Breast epithelium (tissue), 4 donors: ENCODE measurements around the gene CBX8. TPM values are rescaled to one million over a fixed set of nuclear protein-coding genes. Genes with fewer than 3 reads are reported as not detected.

ENCODE experiments used
- DNase-seq, 2 donors: peaks; one replicate each; pipeline ENCODE4 v3.0.0-alpha.2; 2019; ENCODE audit warnings: low spot score in 2 of 2
- H3K27ac ChIP-seq, 2 donors: fragments of 200-600 bp; sonication (generic) in 1 of 2; one replicate each; pipeline ENCODE4 v1.5.1; 2016 to 2019; ENCODE audit warnings: mild to moderate bottlenecking in 1 of 2
- H3K27me3 ChIP-seq, 2 donors: fragments of 200-600 bp; sonication (generic) in 1 of 2; one replicate each; pipeline versions ENCODE4 v1.5.1 to v1.6.0; 2017 to 2019; ENCODE audit warnings: control low read depth in 1 of 2, mild to moderate bottlenecking in 1 of 2
- H3K36me3 ChIP-seq: fragments of 200-600 bp; one replicate; pipeline ENCODE4 v1.5.1; 2019
- H3K4me1 ChIP-seq, 2 donors: fragments of 200-600 bp; sonication (generic); one replicate each; pipeline ENCODE4 v1.5.1; 2016 to 2019; ENCODE audit warnings: control low read depth in 1 of 2
- H3K4me3 ChIP-seq, 3 donors: fragments of 200-600 bp; sonication (generic); 1 replicate in 2 of 3; 2 replicates in 1 of 3; pipeline ENCODE4 v1.5.1; 2016 to 2019; ENCODE audit warnings: mild to moderate bottlenecking in 3 of 3, moderate library complexity in 2 of 3
- H3K9me3 ChIP-seq, 2 donors: fragments of 200-600 bp; sonication (generic) in 1 of 2; one replicate each; pipeline ENCODE4 v1.5.1; 2016 to 2019; ENCODE audit warnings: control low read depth in 1 of 2
- CTCF ChIP-seq, 3 donors: fragments of 450-650 bp; IDR thresholded peaks; one replicate each; pipeline ENCODE4 v1.5.1; 2016 to 2017; ENCODE audit warnings: antibody characterized with exemption in 3 of 3, mild to moderate bottlenecking in 3 of 3, moderate library complexity in 3 of 3
- POLR2A ChIP-seq: fragments of 450-650 bp; IDR thresholded peaks from one replicate; pipeline ENCODE4 v1.6.1; 2016; ENCODE audit warnings: antibody characterized with exemption, mild to moderate bottlenecking, moderate library complexity
- POLR2AphosphoS5 ChIP-seq, 3 donors: sonication (generic); formaldehyde crosslinking; IDR thresholded peaks; one replicate each; pipeline ENCODE4 v1.6.1; 2017; ENCODE audit warnings: antibody characterized with exemption in 3 of 3
- intact Hi-C: fragments of 100-400 bp; cut with DNase I; formaldehyde crosslinking; loops from one replicate; pipeline ENCODE4 v1.15.1; 2023; ENCODE audit warnings: low total_unique reads
- total RNA-seq, 3 donors: library from RNA; depleted of rRNA; stranded (reverse); fragments of >200 nt; gene quantifications; one replicate each; pipeline ENCODE4 v1.1.0, GENCODE V29; 2016

Gene CBX8
- total RNA-seq, 3 donors from 2014 or later: 1.9 to 9.2 (median 6.7) TPM

DNA sequence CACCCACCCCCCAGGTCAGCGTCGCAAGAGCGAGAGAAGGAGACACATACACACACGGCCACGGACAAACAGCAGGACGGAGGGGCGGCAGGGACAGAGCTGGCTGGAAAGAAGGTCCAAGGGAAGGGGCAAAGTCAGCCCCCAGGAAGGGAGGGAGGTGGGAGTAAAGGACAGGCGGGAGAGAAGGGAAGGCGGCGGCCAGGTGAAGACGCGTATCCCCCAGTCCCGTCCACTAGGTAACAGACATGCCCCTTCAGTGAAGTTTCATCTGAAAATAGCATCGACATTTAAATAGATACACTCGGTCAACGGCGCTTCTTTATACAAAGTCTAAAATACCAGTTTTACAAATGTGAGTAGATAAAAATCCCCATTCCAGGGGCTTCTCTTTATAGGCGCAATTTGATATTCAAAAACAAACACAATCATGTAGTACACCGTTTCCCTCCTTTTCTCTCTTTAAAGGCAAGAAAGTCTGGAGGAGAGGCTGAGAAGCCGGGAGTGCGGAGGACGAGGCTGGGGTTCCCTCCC, 4.5 kb downstream of the CBX8 start:
- intact Hi-C loops: no loop called here
- peak overlapping the region in 1 of 2 donors; percentile 41 for H3K27ac ChIP-seq
- H3K4me3 ChIP-seq: peak overlapping the region; percentile 33 to 46 (median 41)
- peaks cover 3 to 10% of the 10 kb centered on the region in 2 donors for H3K4me1 ChIP-seq
- H3K9me3 ChIP-seq: no peaks in the 10 kb centered on the region
- no peaks in the 10 kb centered on the region for H3K36me3 ChIP-seq
- no peak for DNase-seq
- peaks cover 20 to 56% of the 10 kb centered on the region in 2 donors for H3K27me3 ChIP-seq
- no peak for TF ChIP-seq CTCF (IDR thresholded peaks at IDR 0.05)
- TF ChIP-seq POLR2A: no peak
- TF ChIP-seq POLR2AphosphoS5 (IDR thresholded peaks at IDR 0.05): no peak

GRCh38 chr17:79791735-79792161, 5.1 kb downstream of the CBX8 start:
- Histone ChIP-seq H3K36me3 (no peaks in the 10 kb centered on the region), H3K4me1 (peaks cover 3 to 10% of the 10 kb centered on the region in 2 donors), H3K27me3 (peaks cover 20 to 56% of the 10 kb centered on the region in 2 donors), H3K9me3 (no peaks in the 10 kb centered on the region), H3K27ac (no peak overlapping the region), H3K4me3 (peak overlapping the region in 2 of 3 donors; percentile 41 to 45)
- TF ChIP-seq POLR2AphosphoS5 (IDR thresholded peaks at IDR 0.05) (no peak), POLR2A (no peak), CTCF (IDR thresholded peaks at IDR 0.05) (no peak)
- intact Hi-C loops: no loop called here
- DNase-seq: no peak

DNA sequence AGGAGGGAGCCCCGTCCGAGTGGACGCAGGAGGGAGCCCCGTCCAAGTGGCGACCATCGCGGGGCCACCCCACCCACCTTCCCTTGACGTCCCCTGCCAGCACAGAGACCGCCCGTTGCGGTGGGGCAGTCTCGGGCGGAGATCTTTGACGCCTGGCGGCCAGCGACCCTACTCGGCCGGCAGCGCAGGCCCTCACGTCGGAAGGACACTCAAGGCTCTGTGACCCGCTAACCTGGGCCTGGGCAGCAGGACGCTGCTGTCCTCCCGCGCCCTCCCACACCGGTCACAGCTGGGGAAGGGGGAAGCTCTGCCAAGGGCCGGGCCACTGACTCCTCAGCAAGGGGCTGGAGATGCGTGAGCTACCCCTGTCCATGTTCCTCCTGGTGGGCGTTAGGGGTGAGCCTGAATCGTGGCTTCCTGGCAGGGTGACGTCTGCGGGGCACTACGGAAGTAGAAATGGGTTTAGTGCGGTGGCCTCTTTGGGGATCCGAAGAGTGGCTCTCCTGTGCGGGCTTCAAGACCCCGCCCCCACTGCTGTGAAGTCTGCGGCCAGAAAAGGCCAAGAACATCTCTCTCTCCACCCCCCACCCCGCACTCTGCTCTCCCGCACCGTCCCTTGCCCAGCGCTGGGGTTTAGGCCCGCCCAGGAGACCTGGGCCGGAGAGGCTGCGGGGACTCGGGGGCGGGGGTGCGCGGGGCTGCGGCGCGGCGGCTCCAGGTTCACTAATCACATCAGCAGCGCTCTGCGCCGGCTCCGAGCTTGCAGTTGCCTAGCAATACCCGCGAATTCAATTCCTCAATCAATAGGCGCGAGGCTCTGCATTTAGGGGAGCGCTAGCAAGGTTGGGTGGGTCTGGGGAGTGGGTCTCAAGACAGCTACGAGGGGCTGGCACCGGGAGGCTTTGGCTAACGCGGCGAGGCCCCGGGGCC, 5.8 kb downstream of the CBX8 start:
- no peak for DNase-seq
- no peak overlapping the region for H3K27ac ChIP-seq

DNA sequence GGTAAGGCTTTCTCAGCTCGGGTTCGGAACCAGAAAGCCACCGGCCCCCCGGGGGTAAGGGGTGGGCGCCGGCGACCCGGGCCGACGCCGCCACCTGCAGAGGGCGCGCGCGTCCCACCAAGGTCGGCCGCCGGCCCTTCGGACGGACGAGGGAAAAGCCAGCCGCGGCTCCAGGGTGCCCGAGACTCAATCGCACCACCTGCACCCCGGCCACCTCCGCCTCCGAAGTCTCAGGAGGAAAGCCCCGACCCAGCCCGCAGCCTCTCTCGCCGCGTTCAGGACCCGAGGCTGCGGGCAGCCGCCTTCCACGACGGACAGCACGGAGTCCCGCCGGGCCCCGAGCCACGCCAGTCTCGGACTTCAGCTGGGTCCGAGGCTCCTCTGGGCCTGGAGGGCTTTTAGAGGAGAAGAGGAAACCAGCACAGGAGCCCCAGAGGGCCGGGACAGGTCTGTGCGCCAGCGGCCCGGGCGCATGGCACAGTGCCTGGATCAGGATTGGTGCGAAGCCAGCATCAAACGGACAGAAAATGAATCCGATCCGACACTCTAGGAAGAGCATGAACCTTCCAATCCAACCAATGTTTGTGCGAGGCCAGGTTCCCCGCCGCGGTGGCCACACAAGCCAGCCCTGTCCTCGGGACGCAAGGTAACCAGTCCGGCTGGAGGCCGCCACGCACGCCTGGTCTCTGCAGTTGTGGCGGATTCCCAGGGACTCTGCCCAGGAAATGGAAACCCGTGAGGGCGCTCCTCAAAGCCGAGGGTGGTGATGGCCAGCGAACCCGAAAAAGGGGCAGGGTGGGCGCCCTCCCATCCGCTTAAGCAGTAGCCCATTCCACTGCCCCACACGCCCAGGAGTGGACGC, 6.7 kb downstream of the CBX8 start:
- TF ChIP-seq POLR2AphosphoS5 (IDR thresholded peaks at IDR 0.05): no peak
- TF ChIP-seq CTCF (IDR thresholded peaks at IDR 0.05): peak; percentile 5 to 72 (median 55)
- Histone ChIP-seq H3K27me3 (peaks cover 20 to 56% of the 10 kb centered on the region in 2 donors), H3K4me3 (peak overlapping the region in 2 of 3 donors; percentile 18 to 57), H3K27ac (no peak overlapping the region), H3K4me1 (peaks cover 0 to 5% of the 10 kb centered on the region in 2 donors), H3K9me3 (no peaks in the 10 kb centered on the region), H3K36me3 (no peaks in the 10 kb centered on the region)
- intact Hi-C loops: loop anchor here (2.0 kb wide), 1 partner anchor 199 kb away; no protein-coding TSS in a partner anchor
- DNase-seq: no peak

More for the DNA sequence above, 5.8 kb downstream of the CBX8 start:
- Histone ChIP-seq H3K9me3 (no peaks in the 10 kb centered on the region), H3K4me1 (peaks cover 0 to 6% of the 10 kb centered on the region in 2 donors), H3K36me3 (no peaks in the 10 kb centered on the region), H3K27me3 (peaks cover 20 to 56% of the 10 kb centered on the region in 2 donors), H3K4me3 (peak overlapping the region in 1 of 3 donors; percentile 57)
- intact Hi-C loops: no loop called here
- TF ChIP-seq POLR2AphosphoS5 (IDR thresholded peaks at IDR 0.05) (no peak), POLR2A (no peak), CTCF (IDR thresholded peaks at IDR 0.05) (no peak)
